Stimulated activated CD4-positive, alpha-beta T cell treated with anti-CD3 and anti-CD28 coated beads, TNF-alpha, amount 100 ng/mL, for 24 hours (primary cell): Measurements from ENCODE around the gene MET.
"Not testable (repeated sequence)": the region's sequence is repeated elsewhere in the genome, so short reads cannot be mapped to it uniquely, and the experiment has no call there.

Experiments used
- DNase-seq, 3 experiments: peaks; one replicate each; pipeline ENCODE4 v3.0.0-alpha.2; 2020; ENCODE audit warnings: low read depth in 3 of 3

MET gene

DNA sequence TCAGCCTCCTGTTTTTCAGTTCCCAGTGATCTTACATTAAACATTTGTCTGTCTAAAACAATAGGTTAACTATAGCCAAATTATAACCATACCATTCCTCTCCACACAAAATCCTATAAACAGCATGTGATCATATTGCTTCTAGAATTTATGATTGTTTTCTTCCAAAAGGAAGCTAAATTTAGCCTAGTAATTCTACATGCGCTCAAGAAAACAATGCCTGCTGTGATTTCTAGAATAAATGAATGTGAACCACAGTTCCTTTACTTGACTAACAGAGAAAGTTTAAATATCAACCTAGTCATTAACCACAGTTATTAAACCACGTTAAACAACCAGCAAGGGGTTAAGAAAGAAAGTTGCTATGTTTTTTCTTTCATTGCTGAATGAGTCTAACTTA is 26.4 kb downstream of the MET start:
- DNase-seq, result no peak

DNA sequence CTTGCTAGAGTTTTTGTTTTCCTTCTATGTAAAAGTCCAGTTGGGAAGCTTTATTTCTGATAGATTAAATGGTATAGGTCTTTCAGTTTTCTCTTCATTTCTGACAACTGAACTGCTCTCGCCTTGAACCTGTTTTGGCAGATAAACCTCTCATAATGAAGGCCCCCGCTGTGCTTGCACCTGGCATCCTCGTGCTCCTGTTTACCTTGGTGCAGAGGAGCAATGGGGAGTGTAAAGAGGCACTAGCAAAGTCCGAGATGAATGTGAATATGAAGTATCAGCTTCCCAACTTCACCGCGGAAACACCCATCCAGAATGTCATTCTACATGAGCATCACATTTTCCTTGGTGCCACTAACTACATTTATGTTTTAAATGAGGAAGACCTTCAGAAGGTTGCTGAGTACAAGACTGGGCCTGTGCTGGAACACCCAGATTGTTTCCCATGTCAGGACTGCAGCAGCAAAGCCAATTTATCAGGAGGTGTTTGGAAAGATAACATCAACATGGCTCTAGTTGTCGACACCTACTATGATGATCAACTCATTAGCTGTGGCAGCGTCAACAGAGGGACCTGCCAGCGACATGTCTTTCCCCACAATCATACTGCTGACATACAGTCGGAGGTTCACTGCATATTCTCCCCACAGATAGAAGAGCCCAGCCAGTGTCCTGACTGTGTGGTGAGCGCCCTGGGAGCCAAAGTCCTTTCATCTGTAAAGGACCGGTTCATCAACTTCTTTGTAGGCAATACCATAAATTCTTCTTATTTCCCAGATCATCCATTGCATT is 27.1 kb downstream of the MET start:
- DNase-seq, result no peak

DNA sequence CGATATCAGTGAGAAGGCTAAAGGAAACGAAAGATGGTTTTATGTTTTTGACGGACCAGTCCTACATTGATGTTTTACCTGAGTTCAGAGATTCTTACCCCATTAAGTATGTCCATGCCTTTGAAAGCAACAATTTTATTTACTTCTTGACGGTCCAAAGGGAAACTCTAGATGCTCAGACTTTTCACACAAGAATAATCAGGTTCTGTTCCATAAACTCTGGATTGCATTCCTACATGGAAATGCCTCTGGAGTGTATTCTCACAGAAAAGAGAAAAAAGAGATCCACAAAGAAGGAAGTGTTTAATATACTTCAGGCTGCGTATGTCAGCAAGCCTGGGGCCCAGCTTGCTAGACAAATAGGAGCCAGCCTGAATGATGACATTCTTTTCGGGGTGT is 27.7 kb downstream of the MET start:
- no peak for DNase-seq

DNA sequence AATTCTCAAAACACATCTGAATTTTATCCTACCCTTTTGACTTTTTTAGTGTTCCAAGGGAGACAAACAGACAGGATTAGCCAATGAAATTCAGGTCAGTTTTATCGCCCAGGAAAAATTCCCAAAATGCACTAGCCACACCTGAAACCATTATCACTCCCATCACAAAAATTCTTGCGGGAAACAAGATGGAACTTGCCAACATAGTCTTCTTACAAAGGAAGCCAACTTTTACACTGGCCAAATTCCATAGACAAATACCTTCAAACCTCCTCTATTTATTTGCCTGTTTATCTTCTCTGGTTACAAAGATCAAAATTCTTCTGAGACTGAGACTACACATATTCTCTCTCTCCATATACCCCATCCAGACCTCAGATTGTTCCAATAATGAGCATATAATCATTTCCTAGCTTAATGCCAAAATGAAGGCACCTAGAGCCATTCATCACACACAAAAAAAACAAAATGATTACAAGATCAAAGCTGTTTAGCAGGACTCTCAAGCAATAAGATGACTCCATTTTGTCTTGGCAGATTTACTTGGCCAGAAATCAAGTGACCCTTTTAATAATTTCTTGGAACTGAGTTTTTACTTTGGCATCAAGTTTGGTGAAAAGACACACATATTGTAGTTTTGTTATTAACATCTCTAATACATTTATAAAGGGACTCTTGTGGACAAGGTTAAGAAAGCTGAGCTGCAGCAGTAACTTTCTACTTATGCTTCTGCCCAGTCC is 30.2 kb downstream of the MET start:
- no peak for DNase-seq

DNA sequence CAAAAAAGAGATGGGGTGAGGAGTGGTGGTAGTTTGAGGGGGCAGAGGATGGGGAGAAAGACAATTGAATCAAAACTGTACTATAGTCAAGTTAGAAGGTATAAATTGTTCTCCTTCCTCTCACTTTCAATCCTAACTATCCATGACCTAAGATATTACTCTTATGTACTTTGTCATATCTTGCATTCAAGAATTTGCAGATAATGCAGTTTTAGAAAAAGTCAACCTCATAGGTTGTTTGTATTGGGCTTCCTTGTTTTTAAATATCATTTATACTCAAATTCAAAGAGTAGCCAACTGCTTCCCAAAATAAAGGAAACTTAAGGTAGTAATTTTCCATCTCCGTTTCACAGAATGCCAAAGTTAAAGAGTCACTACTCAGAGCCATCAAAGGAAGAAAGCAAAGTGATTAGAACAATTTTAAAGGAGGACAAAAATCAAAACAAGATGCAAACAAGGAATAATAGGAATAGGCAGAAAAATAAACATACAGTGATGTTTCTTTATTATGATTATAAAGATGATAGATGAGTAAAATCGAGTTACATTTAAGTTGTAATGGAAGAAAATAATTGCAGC is 32.7 kb downstream of the MET start:
- no peak for DNase-seq

DNA sequence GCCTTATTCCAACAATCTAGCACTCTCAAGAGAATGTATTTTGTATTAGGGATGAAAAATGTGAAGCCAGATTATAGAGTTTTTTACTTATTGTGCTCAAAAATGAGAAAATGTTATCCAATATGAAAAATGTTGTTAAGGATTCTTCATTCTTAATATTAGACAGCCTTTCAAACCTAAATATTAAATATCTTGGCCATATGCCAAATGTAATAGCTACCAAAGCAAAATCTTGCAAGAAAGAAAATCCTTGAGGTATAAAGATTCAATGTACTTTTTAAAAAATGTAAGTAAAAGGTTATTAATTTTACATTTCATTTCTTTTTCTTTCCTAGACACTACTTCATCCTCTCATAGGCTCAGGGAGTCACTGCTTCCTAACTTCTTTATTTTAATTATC is 33.4 kb downstream of the MET start:
- DNase-seq, result no peak

DNA sequence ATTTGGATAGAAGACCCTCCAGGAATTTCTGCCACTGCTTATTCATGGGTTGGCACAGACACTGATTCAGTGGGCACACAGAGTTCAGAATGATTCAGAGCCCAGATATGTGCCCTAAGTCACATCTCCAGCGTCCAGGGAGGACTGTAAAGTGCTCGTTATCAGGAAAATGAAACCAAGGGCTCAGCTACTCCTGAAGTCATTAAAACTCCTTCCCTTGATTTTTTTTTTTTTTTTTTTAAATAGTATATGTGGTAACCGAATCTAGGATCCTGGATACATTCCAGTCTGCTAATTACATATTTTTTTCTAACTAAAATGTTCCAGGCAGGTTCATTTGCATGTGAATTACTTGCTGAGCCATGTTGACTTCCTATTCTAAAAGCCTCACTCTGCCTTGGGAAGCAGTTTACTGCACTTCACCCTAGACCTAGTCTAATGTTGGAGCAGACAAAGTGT is 34.7 kb downstream of the MET start:
- no peak for DNase-seq

DNA sequence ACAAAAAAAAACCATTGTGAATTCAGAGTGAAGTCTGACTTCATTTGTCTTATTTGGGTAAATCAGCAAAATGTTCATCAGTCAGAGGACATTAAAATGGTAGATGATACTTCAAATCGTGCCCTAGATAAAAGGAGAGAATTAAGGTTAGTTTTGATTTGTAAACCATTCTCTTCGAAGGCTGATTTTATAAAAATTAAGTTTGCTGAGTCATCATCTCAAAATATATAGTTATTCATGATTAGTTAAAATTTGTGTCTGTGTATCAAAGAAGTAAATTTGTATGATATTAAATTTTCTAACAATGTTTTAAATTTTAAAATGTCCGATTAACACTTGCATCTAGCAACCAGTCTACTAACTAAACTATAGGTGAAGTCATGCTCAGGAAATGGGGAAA is 35.3 kb downstream of the MET start:
- no peak for DNase-seq

DNA sequence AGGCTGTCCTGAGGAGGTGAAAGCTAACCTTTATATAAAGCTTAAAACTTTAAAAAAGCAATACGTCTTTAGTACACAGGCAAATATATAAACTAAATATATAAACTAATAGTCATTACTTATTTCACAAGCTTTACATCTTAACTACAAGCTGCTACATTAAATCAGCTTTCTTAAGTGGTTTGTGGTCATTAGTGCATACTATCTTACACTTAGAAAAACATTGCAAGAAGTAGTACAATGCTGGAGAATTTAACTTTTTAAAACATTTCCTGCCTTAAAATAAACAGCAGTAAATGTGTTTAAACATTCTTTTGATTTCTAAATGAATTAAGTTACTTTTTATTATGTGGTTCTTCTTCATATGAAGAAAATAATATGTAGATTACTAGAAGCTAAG is 36.3 kb downstream of the MET start:
- no peak for DNase-seq

DNA sequence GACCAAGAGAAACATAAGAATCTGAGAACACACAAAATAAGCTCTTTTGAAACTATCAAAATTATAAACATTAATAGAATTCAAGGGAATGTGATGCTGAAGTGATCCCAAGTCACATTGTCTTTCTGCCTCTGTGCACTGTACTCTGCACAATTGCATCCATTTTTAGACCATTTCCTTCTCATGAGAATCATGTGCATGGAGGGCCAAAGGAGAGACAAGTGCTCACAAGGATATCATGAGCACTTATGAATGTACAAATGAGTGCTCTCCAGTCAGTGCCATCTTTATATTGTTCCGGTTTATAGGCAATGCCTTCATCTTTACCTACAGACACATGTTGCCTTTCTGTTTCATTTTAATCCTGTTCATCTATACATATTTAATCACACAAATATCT is 36.9 kb downstream of the MET start:
- DNase-seq, result no peak

DNA sequence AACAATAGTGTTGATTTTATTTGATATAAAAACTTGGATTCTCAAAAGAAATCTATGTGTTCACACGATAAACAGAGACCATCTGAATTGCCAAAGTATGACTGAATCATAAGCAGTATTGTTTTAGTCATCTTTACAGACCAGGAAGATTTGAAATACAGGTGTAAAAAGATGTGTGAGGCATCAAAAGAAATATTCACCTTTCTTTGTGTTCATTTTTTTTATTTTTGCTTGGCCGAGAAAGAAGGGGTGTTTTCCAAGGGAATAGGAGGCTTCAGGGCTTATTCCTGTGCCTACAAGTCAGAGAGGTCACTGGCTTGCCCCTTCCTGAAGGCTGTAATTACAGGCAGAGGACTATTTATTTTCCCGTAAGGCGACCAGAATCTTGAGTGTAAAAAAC is 37.3 kb downstream of the MET start:
- no peak for DNase-seq

DNA sequence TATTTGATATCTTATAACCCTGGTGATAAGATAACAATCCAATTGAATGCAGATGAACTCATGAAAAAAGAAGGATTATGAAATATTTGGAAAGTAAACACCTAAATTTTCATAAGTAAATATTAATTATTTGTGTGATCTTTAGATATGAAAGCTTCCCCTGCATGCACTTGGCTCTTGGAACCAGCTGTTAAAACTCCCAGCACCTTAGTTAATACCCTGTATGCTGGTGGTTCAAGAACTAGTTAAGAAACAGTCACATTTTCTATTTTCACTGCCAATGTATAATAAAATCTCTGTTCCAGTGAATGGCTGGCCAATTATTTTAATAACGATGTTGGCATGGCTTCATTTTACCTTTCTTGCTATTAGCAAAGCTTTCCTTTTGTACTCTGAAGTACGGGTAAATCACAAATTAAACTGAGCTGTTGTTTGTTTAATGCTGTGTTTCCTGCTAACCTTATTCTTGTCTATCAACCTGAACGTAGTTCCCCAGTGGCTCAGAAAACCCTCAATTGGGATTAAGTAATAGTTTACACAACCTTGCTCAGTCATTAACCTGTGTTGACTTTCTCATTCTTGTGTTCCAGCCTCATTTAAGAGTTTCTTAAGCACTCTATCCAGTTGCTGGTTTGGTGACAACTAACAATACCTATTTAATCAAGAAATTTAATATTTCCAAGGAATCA is 38.9 kb downstream of the MET start:
- DNase-seq, result no peak

DNA sequence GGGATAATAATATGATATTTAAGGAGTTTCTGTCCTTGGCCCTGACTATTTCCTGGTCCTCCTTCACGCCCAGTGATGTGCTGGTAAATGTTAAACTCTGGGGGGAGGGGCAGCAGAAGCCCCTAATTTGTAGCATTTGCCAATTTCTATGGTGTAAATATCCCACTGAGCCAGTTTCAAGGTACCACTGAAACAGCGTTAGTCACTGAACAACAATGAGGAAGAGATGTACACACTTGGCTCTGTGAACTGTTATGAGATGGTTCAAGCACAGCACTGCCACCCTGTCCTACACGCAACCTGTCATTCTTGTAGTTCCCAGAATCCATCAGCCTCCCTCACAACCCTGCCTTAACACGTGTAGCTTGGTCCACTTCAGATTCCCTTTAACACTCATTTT is 39.8 kb downstream of the MET start:
- no peak for DNase-seq

DNA sequence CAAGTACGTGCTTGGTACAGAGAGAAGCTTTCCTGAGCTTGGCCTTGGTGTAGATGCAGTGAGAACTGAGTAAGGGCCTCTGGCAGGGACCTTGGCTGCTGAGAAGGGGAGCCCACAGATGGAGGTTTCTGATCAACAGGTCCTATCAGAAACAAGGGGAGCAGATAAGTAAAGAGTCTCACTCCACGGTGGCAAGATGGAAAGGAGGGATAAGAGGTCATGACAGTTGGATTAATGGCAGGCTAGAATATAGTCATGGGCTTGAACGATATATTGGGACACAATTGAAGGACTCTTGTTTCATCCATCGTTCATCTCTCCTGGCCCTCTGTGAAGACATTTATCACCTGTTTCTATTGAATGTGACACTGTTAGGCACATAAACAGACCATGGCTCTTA is 41.5 kb downstream of the MET start:
- DNase-seq, result no peak

DNA sequence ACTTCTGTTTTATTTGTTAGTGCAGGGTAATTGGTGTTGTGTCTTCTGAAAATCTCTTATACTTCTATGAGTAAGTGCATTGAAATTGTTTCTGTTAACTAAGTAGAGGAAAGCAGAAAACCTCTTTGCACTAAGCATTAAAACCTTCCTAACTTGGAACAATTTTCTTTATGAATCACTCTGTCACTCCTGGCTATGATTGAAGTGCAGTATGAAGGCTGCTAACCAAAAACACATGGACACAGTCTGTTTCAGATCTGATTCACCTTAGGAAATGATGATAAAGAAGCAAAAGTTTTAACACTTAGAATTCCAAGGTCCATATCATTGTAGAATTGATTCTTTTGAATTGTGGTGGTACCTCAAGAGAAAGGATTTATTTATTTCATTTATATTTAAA is 41.9 kb downstream of the MET start:
- no peak for DNase-seq

DNA sequence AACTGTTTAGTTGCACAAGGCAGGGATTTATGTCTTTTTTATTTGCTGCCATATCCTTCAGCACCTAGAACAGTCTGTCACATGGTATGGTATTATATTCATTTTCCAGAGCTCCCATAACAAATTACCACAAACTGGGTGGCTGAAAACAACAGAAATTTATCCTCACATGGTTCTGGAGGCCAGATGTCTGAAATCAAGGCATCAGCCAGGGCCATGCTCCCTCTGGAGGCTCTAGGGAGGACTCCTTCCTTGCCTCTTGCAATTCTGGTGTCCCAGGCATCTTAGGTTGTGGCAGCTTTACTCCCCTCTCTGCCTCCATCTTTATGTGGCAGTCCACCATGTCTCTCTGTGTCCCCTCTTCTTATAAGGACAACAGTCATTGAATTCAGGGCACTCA is 43.1 kb downstream of the MET start:
- no peak for DNase-seq

DNA sequence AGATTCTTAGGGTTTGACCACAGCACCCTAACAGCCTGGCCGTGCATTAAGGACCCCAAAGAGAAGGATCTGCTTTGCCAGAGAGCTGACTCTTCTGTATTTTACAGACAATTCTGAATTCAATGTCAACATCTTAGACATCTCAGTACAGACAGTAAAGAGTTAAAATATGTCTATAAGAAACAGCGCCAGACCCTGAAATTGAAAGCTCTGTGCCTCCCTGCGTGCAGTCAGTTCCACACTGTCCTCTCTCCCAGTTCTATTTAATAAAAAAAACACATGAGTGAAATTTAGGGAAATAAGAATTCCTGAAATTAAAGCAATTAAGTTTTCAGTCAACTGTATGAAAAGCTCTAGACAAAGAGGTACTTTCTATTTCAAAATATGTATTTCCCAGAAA is 45.1 kb downstream of the MET start:
- no peak for DNase-seq

DNA sequence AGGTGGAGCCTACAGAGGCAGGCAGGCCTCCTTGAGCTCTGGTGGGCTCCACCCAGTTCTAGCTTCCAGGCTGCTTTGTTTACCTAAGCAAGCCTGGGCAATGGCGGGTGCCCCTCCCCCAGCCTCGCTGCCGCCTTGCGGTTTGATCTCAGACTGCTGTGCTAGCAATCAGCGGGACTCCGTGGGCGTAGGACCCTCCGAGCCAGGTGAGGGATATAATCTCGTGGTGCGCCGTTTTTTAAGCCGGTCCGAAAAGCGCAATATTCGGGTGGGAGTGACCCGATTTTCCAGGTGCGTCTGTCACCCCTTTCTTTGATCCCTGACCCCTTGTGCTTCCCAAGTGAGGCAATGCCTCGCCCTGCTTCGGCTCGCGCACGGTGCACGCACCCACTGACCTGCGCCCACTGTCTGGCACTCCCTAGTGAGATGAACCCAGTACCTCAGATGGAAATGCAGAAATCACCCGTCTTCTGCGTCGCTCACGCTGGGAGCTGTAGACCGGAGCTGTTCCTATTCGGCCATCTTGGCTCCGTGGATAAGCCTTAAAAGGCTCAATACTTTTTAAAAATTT is 52.0 kb downstream of the MET start:
- DNase-seq, result not testable (repeated sequence)

DNA sequence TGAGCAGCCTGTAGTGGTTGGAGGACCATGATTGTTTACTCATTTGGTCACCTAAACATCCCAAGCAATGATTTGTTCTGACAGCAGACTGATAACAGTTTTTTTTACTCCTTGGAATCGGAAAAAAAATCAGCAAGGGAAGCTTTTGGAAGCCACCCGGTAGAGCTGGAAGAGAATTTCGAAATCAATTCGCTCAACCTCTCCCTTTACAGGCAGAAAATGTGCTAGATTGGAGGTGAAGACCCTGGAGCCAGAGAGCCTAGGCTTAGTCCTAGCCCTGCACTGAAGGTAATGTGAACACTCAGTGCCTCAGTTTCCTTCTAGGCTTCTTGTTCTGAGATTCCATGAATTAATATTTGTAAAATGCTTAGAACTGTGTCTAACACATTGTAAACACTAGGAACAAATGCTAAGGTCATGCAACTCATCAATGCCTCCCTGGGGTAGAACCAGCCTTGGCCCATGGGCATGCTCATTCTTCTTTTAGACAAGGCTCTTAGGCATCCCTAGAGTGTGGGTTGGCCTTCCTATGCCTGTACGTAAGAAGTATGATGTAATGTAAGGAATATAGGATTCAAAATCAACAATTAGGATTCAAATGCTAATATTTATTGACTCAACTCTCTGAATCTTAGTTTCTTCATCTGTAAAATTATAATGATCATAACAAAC is 52.7 kb downstream of the MET start:
- no peak for DNase-seq

DNA sequence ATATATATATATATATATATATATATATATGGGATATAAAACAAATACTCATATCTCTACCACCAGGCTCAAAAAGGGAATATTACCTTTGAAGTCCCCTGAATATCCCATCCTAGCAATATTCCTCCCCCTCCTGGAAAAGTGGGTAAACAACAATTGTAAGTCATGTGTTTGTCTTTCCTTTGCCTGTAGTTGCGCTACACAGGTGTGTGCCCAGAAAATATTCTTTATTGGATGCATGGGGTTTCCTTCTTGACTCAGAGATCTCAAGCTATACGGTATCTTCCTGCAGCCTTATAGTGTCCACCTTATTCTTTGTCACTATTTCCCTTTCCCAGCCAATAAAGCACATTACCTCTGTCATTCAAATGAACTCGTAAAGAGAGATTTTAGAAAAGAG is 54.2 kb downstream of the MET start:
- DNase-seq, result no peak

DNA sequence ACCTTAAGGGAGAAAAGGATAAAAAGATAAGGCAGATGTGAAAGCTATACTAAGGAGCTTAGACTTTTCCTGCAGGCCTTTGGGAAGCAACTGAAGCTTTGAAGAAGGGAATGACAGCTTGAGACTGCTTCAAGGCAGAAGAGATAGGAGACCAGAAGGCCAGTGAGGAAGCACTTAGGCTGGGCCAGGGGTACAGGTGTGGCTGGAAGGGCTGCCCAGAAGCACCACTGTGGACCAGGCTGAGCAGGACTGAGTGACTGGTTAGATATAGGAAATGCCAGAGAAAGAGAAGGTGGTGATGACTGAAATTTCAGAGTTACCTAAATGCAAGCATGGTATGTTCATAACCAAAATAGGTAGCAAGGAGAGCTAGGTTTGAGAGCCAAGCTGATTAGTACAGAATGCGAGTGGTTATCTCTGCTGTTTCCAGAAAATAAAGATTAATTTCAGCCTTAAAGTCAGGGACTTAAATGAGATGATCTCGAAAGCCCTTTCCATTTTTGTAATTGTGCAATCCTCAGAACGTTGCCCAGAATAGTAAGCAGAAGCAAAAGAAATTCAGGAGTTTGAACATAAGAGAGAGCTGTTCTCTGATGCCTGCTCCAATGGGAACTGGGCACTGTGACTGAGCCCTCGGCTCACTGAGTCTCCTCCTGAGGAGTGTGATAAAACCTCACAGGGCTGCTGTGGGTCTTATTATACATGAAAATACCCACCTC is 54.9 kb downstream of the MET start:
- no peak for DNase-seq
